Endothelial cell of umbilical vein (primary cell): ENCODE measurements around the gene MYH9. TPM values are rescaled to one million over a fixed set of nuclear protein-coding genes. Genes with fewer than 3 reads are reported as not detected.

Source experiments
- BruUV-seq: library from RNA; stranded (reverse); fragments of 400-500 nt; replicated peaks from 2 replicates; lab custom pipeline; 2021; lab: Mats Ljungman, UMichigan
- CTCF ChIA-PET: fragments of 300-600, 350-600 bp; sonication (Branson Sonifier 250); formaldehyde crosslinking; loops from one replicate; lab custom pipeline; 2021; ENCODE audit warnings: antibody characterized with exemption, inconsistent platforms; lab: Charles Lee
- POLR2A ChIA-PET: fragments of 300-600, 350-600 bp; sonication (Branson Sonifier 250); formaldehyde crosslinking; loops from one replicate; lab custom pipeline; 2021; ENCODE audit warnings: antibody characterized with exemption, inconsistent platforms; lab: Charles Lee
- DNase-seq: peaks from one replicate; pipeline ENCODE4 v3.0.0-alpha.2; 2011; ENCODE audit warnings: low read depth, low spot score
- FAIRE-seq: peaks from 2 replicates; lab custom pipeline; 2011; peaks lifted over from hg19 to GRCh38; lab: Jason Lieb, UNC
- H2AFZ ChIP-seq: 2 replicates; pipeline ENCODE4 v1.6.0; 2012; ENCODE audit warnings: low read depth, low read length, control low read depth, inconsistent platforms
- H3K27ac ChIP-seq: 2 replicates; pipeline ENCODE4 v1.5.1; 2011; ENCODE audit warnings: low read depth, mild to moderate bottlenecking, control low read depth, low read length, moderate library complexity; ENCODE audit not compliant: insufficient read depth
- H3K27me3 ChIP-seq, 2 experiments: 2 replicates each; pipeline versions ENCODE4 v1.6.0 to v1.6.1; 2011; ENCODE audit warnings: low read length in 2 of 2, mixed read lengths in 1 of 2; ENCODE audit not compliant: control insufficient read depth in 2 of 2, insufficient read depth in 2 of 2
- H3K36me3 ChIP-seq, 2 experiments: 2 replicates in 1 of 2; 3 replicates in 1 of 2; pipeline ENCODE4 v1.5.1; 2011; ENCODE audit warnings: low read length in 2 of 2, mild to moderate bottlenecking in 1 of 2, moderate library complexity in 1 of 2; ENCODE audit not compliant: control insufficient read depth in 2 of 2, insufficient read depth in 2 of 2; ENCODE audit errors: extremely low read depth in 1 of 2
- H3K4me1 ChIP-seq: 3 replicates; pipeline ENCODE4 v1.5.1; 2011; ENCODE audit warnings: mild to moderate bottlenecking, low read length; ENCODE audit not compliant: control insufficient read depth, insufficient read depth; ENCODE audit errors: extremely low read depth
- H3K4me2 ChIP-seq: 2 replicates; pipeline ENCODE4 v1.6.1; 2011; ENCODE audit warnings: low read length, control low read depth, mixed read lengths; ENCODE audit not compliant: insufficient read depth
- H3K4me3 ChIP-seq, 3 experiments: fragments of 200-600 bp in 1 of 3; sonication (generic), shearing (Covaris generic) in 1 of 3; replicated peaks in 1 of 3; 2 replicates each; pipeline ENCODE4 v1.5.1; 2011 to 2016; ENCODE audit warnings: control low read depth in 3 of 3, low read length in 3 of 3, mild to moderate bottlenecking in 2 of 3, inconsistent platforms in 1 of 3, low read depth in 1 of 3, moderate library complexity in 1 of 3; ENCODE audit not compliant: insufficient read depth in 1 of 3
- H3K79me2 ChIP-seq: 2 replicates; pipeline ENCODE4 v1.6.0; 2012; ENCODE audit warnings: low read length, inconsistent platforms; ENCODE audit not compliant: control insufficient read depth, insufficient read depth
- H3K9ac ChIP-seq: replicated peaks from 2 replicates; pipeline ENCODE3; 2011; ENCODE audit warnings: low read length, control low read depth; ENCODE audit not compliant: insufficient read depth; ENCODE audit errors: extremely low read depth
- H3K9me1 ChIP-seq: replicated peaks from 3 replicates; pipeline ENCODE4 v1.6.0; 2011; ENCODE audit warnings: mild to moderate bottlenecking, low read length; ENCODE audit not compliant: control insufficient read depth, insufficient read depth; ENCODE audit errors: extremely low read depth
- H3K9me3 ChIP-seq: replicated peaks from 2 replicates; pipeline ENCODE4 v1.5.1; 2012; ENCODE audit warnings: low read length, inconsistent platforms; ENCODE audit not compliant: control insufficient read depth, insufficient read depth
- H4K20me1 ChIP-seq: replicated peaks from 2 replicates; pipeline ENCODE3; 2011; ENCODE audit warnings: mild to moderate bottlenecking, low read length; ENCODE audit not compliant: control insufficient read depth, insufficient read depth; ENCODE audit errors: extremely low read depth
- EZH2 ChIP-seq: IDR thresholded peaks from 2 replicates; pipeline ENCODE4 v1.6.1; 2012; ENCODE audit warnings: borderline replicate concordance, low read depth, mild to moderate bottlenecking, moderate library complexity, low read length, inconsistent platforms; ENCODE audit not compliant: severe bottlenecking
- FOS ChIP-seq: IDR thresholded peaks from 2 replicates; pipeline ENCODE4 v1.6.1; 2011; ENCODE audit warnings: mild to moderate bottlenecking, low read length, moderate library complexity, borderline replicate concordance; ENCODE audit not compliant: insufficient read depth
- GATA2 ChIP-seq: IDR thresholded peaks from 2 replicates; pipeline ENCODE4 v1.7.0; 2011; ENCODE audit warnings: low read depth, mild to moderate bottlenecking, moderate library complexity, mixed read lengths, low read length; ENCODE audit not compliant: insufficient read length, insufficient read depth
- JUN ChIP-seq: IDR thresholded peaks from 2 replicates; pipeline ENCODE4 v1.6.1; 2011; ENCODE audit warnings: borderline replicate concordance, low read depth; ENCODE audit not compliant: insufficient read length, insufficient read depth
- MYC ChIP-seq: IDR thresholded peaks from one replicate; pipeline ENCODE4 v1.6.1; 2011; ENCODE audit warnings: mild to moderate bottlenecking, low read depth, low read length
- POLR2A ChIP-seq: IDR thresholded peaks from 2 replicates; pipeline ENCODE4 v1.6.1; 2012; ENCODE audit warnings: low read depth, mild to moderate bottlenecking, control low read depth, low read length
- POLR2AphosphoS5 ChIP-seq: IDR thresholded peaks from 2 replicates; pipeline ENCODE4 v1.6.1; 2012; ENCODE audit warnings: low read depth, mild to moderate bottlenecking, control low read depth, low read length, moderate library complexity; ENCODE audit not compliant: insufficient read depth
- dilution Hi-C: fragments of 300-500 bp; cut with MboI; formaldehyde crosslinking; loops from one replicate; pipeline ENCODE4 v1.15.0; 2019; ENCODE audit warnings: low sequenced_read_pairs; ENCODE audit not compliant: extremely low pct_ligation_motif_present
- intact Hi-C: fragments of 100-400 bp; cut with micrococcal nuclease; formaldehyde crosslinking; loops from one replicate; pipeline ENCODE4 v1.10.0; 2022
- polyA plus RNA-seq, 4 experiments: library from polyadenylated mRNA; depleted of rRNA in 3 of 4; stranded (reverse) in 3 of 4; unstranded in 1 of 4; fragments of >200 nt; gene quantifications; 2 replicates each; pipeline versions ENCODE4 v1.2.1 to v1.2.3, GENCODE V29; 2011 to 2012; ENCODE audit warnings: missing spikeins in 1 of 4
- total RNA-seq: library from RNA; stranded (reverse); gene quantifications from 2 replicates; pipeline ENCODE4 v1.2.3, GENCODE V29; 2021
- TF ChIP-seq, protein P1 (sequence below), 2 donors: IDR thresholded peaks; 1 replicate in 1 of 2; 2 replicates in 1 of 2; pipeline ENCODE4 v1.5.1; 2011; ENCODE audit warnings: low read length in 2 of 2, mild to moderate bottlenecking in 2 of 2, moderate library complexity in 2 of 2, control low read depth in 1 of 2, inconsistent platforms in 1 of 2, low read depth in 1 of 2; ENCODE audit not compliant: insufficient read depth in 1 of 2; ENCODE audit errors: extremely low read depth in 1 of 2
- TF ChIP-seq, protein P2 (sequence below): IDR thresholded peaks from 2 replicates; pipeline ENCODE4 v1.6.1; 2011; ENCODE audit not compliant: insufficient read depth, insufficient read length

Gene MYH9
- total and polyA plus RNA-seq, 2 donors (not counting 3 experiments of a cell fraction or from before 2014, with no cell fraction given), result 188 to 1,413 TPM

DNA sequence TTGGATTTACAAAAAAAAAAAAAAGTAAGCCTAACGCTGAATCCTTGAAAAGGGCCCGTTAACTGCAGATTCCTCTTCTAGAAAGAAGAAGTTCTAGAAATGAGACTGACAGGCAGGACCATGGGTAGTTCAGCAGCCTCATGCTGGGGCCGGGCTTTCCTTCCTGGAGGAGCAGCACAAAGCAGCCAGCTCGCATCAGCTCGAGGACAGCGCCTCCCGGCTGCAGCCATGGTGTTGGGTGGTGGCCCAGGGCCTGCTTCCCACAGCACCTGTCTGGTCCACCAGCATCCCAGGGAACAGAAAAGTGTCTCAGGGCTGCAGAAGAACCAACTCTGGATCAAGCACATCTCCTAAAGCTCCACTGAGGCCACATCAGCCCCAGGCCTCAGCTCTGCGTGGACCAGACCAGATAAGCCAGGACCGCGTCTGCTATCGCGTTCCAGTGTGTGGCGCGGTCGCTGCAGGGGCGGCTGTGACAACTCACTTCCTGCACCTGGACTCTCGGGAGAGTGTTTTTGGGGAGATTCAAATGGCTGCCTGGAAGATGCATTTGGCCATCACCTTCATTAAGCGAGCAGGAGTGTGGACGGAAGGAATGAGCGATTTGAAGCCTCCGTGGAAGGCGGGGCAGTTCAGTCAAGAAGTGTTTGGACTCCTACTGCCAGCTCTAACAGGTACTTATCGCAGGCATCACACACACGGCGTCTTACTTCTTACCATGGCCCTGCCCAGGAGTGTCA is 53.5 kb downstream of the MYH9 start:
- no peak overlapping the region for H3K4me3 ChIP-seq
- dilution Hi-C loops (no loop called here), intact Hi-C loops (loop anchor here (5.0 kb wide), 1 partner anchor 193 kb away; the partner anchor contains the start of gene EIF3D)
- no peaks in the 10 kb centered on the region for H3K27me3 ChIP-seq
- ChIA-PET CTCF (interaction anchor here (0.6 to 5.3 kb wide), 7 partner anchors 10 to 152 kb away, joined by 3 to 56 read pairs (median 3); no protein-coding TSS in a partner anchor), POLR2A (interaction anchor here (1.0 to 3.8 kb wide), 2 partner anchors 9 to 31 kb away, joined by 4 to 19 read pairs; no protein-coding TSS in a partner anchor)
- no peak overlapping the region for H2AFZ ChIP-seq
- TF ChIP-seq POLR2AphosphoS5 (peak; percentile 12), POLR2A (no peak)
- TF ChIP-seq, protein P1, sequence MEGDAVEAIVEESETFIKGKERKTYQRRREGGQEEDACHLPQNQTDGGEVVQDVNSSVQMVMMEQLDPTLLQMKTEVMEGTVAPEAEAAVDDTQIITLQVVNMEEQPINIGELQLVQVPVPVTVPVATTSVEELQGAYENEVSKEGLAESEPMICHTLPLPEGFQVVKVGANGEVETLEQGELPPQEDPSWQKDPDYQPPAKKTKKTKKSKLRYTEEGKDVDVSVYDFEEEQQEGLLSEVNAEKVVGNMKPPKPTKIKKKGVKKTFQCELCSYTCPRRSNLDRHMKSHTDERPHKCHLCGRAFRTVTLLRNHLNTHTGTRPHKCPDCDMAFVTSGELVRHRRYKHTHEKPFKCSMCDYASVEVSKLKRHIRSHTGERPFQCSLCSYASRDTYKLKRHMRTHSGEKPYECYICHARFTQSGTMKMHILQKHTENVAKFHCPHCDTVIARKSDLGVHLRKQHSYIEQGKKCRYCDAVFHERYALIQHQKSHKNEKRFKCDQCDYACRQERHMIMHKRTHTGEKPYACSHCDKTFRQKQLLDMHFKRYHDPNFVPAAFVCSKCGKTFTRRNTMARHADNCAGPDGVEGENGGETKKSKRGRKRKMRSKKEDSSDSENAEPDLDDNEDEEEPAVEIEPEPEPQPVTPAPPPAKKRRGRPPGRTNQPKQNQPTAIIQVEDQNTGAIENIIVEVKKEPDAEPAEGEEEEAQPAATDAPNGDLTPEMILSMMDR (IDR thresholded peaks at IDR 0.05; ENCODE audit: extremely low read depth in 1 of 2, insufficient read depth in 1 of 2, low read depth in 1 of 2, low read length in 2 of 2), result peak; percentile 11 to 28
- no peaks in the 10 kb centered on the region for H3K9me1 ChIP-seq
- H4K20me1 ChIP-seq, result no peaks in the 10 kb centered on the region
- H3K27ac ChIP-seq, result peak overlapping the region; percentile 99
- peaks cover 14 to 34% of the 10 kb centered on the region in 2 experiments for H3K36me3 ChIP-seq
- no peaks in the 10 kb centered on the region for H3K9me3 ChIP-seq
- FAIRE-seq, result no peak
- BruUV-seq, result no TSS peak
- peaks cover 97% of the 10 kb centered on the region for H3K4me1 ChIP-seq
- H3K4me2 ChIP-seq, result no peak overlapping the region
- peaks cover 73% of the 10 kb centered on the region for H3K79me2 ChIP-seq
- no peak overlapping the region for H3K9ac ChIP-seq
- DNase-seq, result no peak

DNA sequence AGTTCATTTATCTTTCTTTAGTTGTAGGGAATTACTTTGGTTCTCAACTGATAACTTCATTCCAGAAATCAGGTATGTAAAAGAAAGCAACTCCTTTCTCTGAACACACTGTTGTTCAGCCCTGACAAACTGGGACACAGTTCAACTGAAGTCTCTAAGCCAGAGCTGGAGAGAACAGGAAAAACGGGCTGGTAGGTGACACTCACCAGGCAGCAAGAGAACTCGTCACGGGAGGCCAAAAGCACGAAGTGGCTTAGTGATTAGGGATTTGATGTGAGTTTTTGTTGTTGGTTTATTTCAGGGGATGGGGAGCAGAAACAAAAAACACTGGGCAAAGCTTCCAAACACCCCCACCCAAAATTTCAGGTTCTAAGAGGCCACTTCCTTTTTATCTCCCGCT is 54.1 kb downstream of the MYH9 start:
- dilution Hi-C loops (no loop called here), intact Hi-C loops (loop anchor here (5.0 kb wide), 1 partner anchor 194 kb away; the partner anchor contains the start of gene EIF3D)
- Histone ChIP-seq H3K4me2 (no peak overlapping the region), H3K79me2 (peaks cover 72% of the 10 kb centered on the region), H3K9me3 (no peaks in the 10 kb centered on the region), H3K9me1 (no peaks in the 10 kb centered on the region), H2AFZ (no peak overlapping the region), H3K36me3 (peaks cover 14 to 28% of the 10 kb centered on the region in 2 experiments), H3K4me3 (no peak overlapping the region), H3K27me3 (no peaks in the 10 kb centered on the region), H3K4me1 (peaks cover 97% of the 10 kb centered on the region), H3K9ac (peak overlapping the region; percentile 95), H3K27ac (peak overlapping the region; percentile 99), H4K20me1 (no peaks in the 10 kb centered on the region)
- no peak for TF ChIP-seq FOS
- TF ChIP-seq EZH2, result no peak
- TF ChIP-seq JUN, result no peak
- TF ChIP-seq, protein P2, sequence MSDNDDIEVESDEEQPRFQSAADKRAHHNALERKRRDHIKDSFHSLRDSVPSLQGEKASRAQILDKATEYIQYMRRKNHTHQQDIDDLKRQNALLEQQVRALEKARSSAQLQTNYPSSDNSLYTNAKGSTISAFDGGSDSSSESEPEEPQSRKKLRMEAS, result no peak
- TF ChIP-seq GATA2, result no peak
- no peak for TF ChIP-seq POLR2A
- TF ChIP-seq POLR2AphosphoS5, result no peak
- TF ChIP-seq, protein P1 (IDR thresholded peaks at IDR 0.05; ENCODE audit: extremely low read depth in 1 of 2, insufficient read depth in 1 of 2, low read depth in 1 of 2, low read length in 2 of 2), result no peak
- no peak for TF ChIP-seq MYC
- ChIA-PET POLR2A (interaction anchor here (1.0 to 3.8 kb wide), 3 partner anchors 10 to 133 kb away, joined by 4 to 19 read pairs (median 4); no protein-coding TSS in a partner anchor), CTCF (interaction anchor here (1.2 to 5.3 kb wide), 7 partner anchors 10 to 153 kb away, joined by 3 to 56 read pairs (median 5); no protein-coding TSS in a partner anchor)
- FAIRE-seq (no peak), DNase-seq (no peak)
- BruUV-seq, result no TSS peak
